Tibial nerve (tissue), 4 donors: ENCODE results near the gene AGRP. TPM values are rescaled to one million over a fixed set of nuclear protein-coding genes. Genes with fewer than 3 reads are reported as not detected.
A peak's percentile ranks its signal among the peaks of the same experiment; 100 is the strongest.

ENCODE experiments used
- DNase-seq, 2 donors: peaks; one replicate each; pipeline ENCODE4 v3.0.0-alpha.2; 2019; ENCODE audit warnings: low spot score in 2 of 2
- H3K27ac ChIP-seq, 4 donors: fragments of 200-600 bp; sonication (generic) in 3 of 4; one replicate each; pipeline ENCODE4 v1.5.1; 2017 to 2019; ENCODE audit warnings: mild to moderate bottlenecking in 1 of 4
- H3K27me3 ChIP-seq, 2 donors: fragments of 200-600 bp; sonication (generic) in 1 of 2; one replicate each; pipeline versions ENCODE4 v1.5.1 to v1.6.0; 2017 to 2019
- H3K36me3 ChIP-seq, 3 donors: fragments of 200-600 bp; sonication (generic); one replicate each; pipeline ENCODE4 v1.5.1; 2018 to 2019
- H3K4me1 ChIP-seq, 4 donors: fragments of 200-600 bp; sonication (generic) in 3 of 4; one replicate each; pipeline ENCODE4 v1.5.1; 2017 to 2019
- H3K4me3 ChIP-seq, 4 donors: fragments of 200-600 bp; sonication (generic) in 3 of 4; one replicate each; pipeline ENCODE4 v1.5.1; 2017 to 2019; ENCODE audit warnings: mild to moderate bottlenecking in 1 of 4, moderate library complexity in 1 of 4
- H3K9me3 ChIP-seq, 4 donors: fragments of 200-600 bp; sonication (generic) in 3 of 4; one replicate each; pipeline ENCODE4 v1.5.1; 2017 to 2019
- EP300 ChIP-seq, 2 donors: sonication (generic); formaldehyde crosslinking; IDR thresholded peaks; one replicate each; pipeline ENCODE4 v1.6.1; 2017; ENCODE audit warnings: antibody characterized with exemption in 2 of 2, mild to moderate bottlenecking in 1 of 2
- POLR2A ChIP-seq, 2 donors: fragments of 450-650 bp; IDR thresholded peaks; one replicate each; pipeline ENCODE4 v1.6.1; 2017; ENCODE audit warnings: antibody characterized with exemption in 2 of 2, mild to moderate bottlenecking in 2 of 2, moderate library complexity in 2 of 2
- WGBS, 2 donors: methylation state at CpG; one replicate each; pipeline ENCODE4 v1.1.5; 2018; 5-methylcytosine and 5-hydroxymethylcytosine counted together
- total RNA-seq, 4 donors: library from RNA; depleted of rRNA; stranded (reverse); fragments of >200 nt; gene quantifications; one replicate each; pipeline ENCODE4 v1.1.0, GENCODE V29; 2016
- TF ChIP-seq, protein P1 (sequence below), 5 experiments: fragments of 200-600 bp in 3 of 5; fragments of 450-650 bp in 2 of 5; sonication (generic) in 3 of 5; IDR thresholded peaks; one replicate each; pipeline ENCODE4 v1.5.1; 2016 to 2019; ENCODE audit warnings: antibody characterized with exemption in 5 of 5, mild to moderate bottlenecking in 3 of 5, moderate library complexity in 2 of 5

The AGRP gene
- total RNA-seq, 4 donors from 2014 or later = not detected

- Histone ChIP-seq H3K4me1 (peaks cover 0 to 73% (median 44%) of the 10 kb centered on the region in 4 donors), H3K27me3 (no peaks in the 10 kb centered on the region), H3K4me3 (no peak overlapping the region), H3K36me3 (peaks cover 0 to 37% (median 3%) of the 10 kb centered on the region in 3 donors), H3K27ac (peak overlapping the region in 2 of 4 donors; percentile 50 to 70), H3K9me3 (no peaks in the 10 kb centered on the region)
- no peak for DNase-seq
- TF ChIP-seq, protein P1, sequence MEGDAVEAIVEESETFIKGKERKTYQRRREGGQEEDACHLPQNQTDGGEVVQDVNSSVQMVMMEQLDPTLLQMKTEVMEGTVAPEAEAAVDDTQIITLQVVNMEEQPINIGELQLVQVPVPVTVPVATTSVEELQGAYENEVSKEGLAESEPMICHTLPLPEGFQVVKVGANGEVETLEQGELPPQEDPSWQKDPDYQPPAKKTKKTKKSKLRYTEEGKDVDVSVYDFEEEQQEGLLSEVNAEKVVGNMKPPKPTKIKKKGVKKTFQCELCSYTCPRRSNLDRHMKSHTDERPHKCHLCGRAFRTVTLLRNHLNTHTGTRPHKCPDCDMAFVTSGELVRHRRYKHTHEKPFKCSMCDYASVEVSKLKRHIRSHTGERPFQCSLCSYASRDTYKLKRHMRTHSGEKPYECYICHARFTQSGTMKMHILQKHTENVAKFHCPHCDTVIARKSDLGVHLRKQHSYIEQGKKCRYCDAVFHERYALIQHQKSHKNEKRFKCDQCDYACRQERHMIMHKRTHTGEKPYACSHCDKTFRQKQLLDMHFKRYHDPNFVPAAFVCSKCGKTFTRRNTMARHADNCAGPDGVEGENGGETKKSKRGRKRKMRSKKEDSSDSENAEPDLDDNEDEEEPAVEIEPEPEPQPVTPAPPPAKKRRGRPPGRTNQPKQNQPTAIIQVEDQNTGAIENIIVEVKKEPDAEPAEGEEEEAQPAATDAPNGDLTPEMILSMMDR (IDR thresholded peaks at IDR 0.05) = no peak
- TF ChIP-seq POLR2A (IDR thresholded peaks at IDR 0.05) (no peak), EP300 (IDR thresholded peaks at IDR 0.05) (no peak)
- 81 to 89% methylated on average over 7 of the region's 7 CpGs for WGBS, 2 donors
Observed at GRCh38 chr16:67445126-67445426, 38.3 kb downstream of the AGRP start.

- H3K36me3 ChIP-seq = peaks cover 0 to 43% (median 3%) of the 10 kb centered on the region in 3 donors
- no peaks in the 10 kb centered on the region for H3K9me3 ChIP-seq
- H3K4me1 ChIP-seq = peaks cover 0 to 67% (median 41%) of the 10 kb centered on the region in 4 donors
- H3K27me3 ChIP-seq = no peaks in the 10 kb centered on the region
- H3K4me3 ChIP-seq = no peak overlapping the region
- H3K27ac ChIP-seq = peak overlapping the region in 3 of 4 donors; percentile 29 to 72 (median 71)
- TF ChIP-seq EP300 (IDR thresholded peaks at IDR 0.05) = no peak
- TF ChIP-seq POLR2A (IDR thresholded peaks at IDR 0.05) = no peak
- TF ChIP-seq, protein P1 (IDR thresholded peaks at IDR 0.05) = no peak
- 76 to 77% methylated on average over 20 to 21 of the region's 22 CpGs for WGBS, 2 donors
- no peak for DNase-seq
Observed at GRCh38 chr16:67444259-67445125, 38.9 kb downstream of the AGRP start.

GRCh38 chr16:67443265-67443664 is 40.1 kb downstream of the AGRP start:
- WGBS, 2 donors = 34 to 42% methylated on average over 5 to 6 of the region's 6 CpGs
- peak; percentile 50 to 80 for DNase-seq
- Histone ChIP-seq H3K4me3 (no peak overlapping the region), H3K27me3 (no peaks in the 10 kb centered on the region), H3K27ac (peak overlapping the region in 3 of 4 donors; percentile 35 to 72 (median 71)), H3K4me1 (peaks cover 0 to 65% (median 40%) of the 10 kb centered on the region in 4 donors), H3K36me3 (peaks cover 0 to 48% (median 3%) of the 10 kb centered on the region in 3 donors), H3K9me3 (no peaks in the 10 kb centered on the region)
- peak in 1 of 2 donors; percentile 67 for TF ChIP-seq EP300 (IDR thresholded peaks at IDR 0.05)
- no peak for TF ChIP-seq POLR2A (IDR thresholded peaks at IDR 0.05)

- no peak for TF ChIP-seq EP300 (IDR thresholded peaks at IDR 0.05)
- no peak for TF ChIP-seq POLR2A (IDR thresholded peaks at IDR 0.05)
- TF ChIP-seq, protein P1 (IDR thresholded peaks at IDR 0.05) = no peak
- Histone ChIP-seq H3K4me3 (no peak overlapping the region), H3K9me3 (no peaks in the 10 kb centered on the region), H3K36me3 (peaks cover 0 to 54% (median 3%) of the 10 kb centered on the region in 3 donors), H3K4me1 (peaks cover 0 to 61% (median 40%) of the 10 kb centered on the region in 4 donors), H3K27me3 (no peaks in the 10 kb centered on the region), H3K27ac (peak overlapping the region in 3 of 4 donors; percentile 35 to 72 (median 56))
- 70 to 72% methylated on average over 8 to 13 of the region's 13 CpGs for WGBS, 2 donors
- DNase-seq = no peak
Observed at GRCh38 chr16:67442581-67443255, 40.6 kb downstream of the AGRP start.

GRCh38 chr16:67441907-67442306 is 41.4 kb downstream of the AGRP start:
- no peak for DNase-seq
- peaks cover 0 to 62% (median 3%) of the 10 kb centered on the region in 3 donors for H3K36me3 ChIP-seq
- H3K4me3 ChIP-seq = no peak overlapping the region
- TF ChIP-seq POLR2A (IDR thresholded peaks at IDR 0.05) = no peak
- TF ChIP-seq EP300 (IDR thresholded peaks at IDR 0.05) = no peak
- TF ChIP-seq, protein P1 (IDR thresholded peaks at IDR 0.05) = no peak
- WGBS, 2 donors = 68 to 70% methylated on average over 5 of the region's 5 CpGs
- peaks cover 0 to 53% (median 32%) of the 10 kb centered on the region in 4 donors for H3K4me1 ChIP-seq
- peak overlapping the region in 1 of 4 donors; percentile 28 for H3K27ac ChIP-seq
- no peaks in the 10 kb centered on the region for H3K27me3 ChIP-seq
- H3K9me3 ChIP-seq = no peaks in the 10 kb centered on the region
